Transverse colon (tissue), 4 donors: ENCODE data around the gene TXNRD1. TPM values are rescaled to one million over a fixed set of nuclear protein-coding genes. Genes with fewer than 3 reads are reported as not detected.

Experiments used
- DNase-seq: peaks from one replicate; pipeline ENCODE4 v3.0.0-alpha.2; 2019
- H3K27ac ChIP-seq, 4 donors: fragments of 200-600 bp; sonication (generic); 2 replicates each; pipeline ENCODE4 v1.5.1; 2016 to 2018; ENCODE audit warnings: inconsistent platforms in 4 of 4
- H3K27me3 ChIP-seq: fragments of 200-600 bp; sonication (generic); 2 replicates; pipeline ENCODE4 v1.5.1; 2017; ENCODE audit warnings: inconsistent platforms
- H3K36me3 ChIP-seq, 4 donors: fragments of 200-600 bp; sonication (generic); 2 replicates each; pipeline ENCODE4 v1.5.1; 2017 to 2019; ENCODE audit warnings: inconsistent platforms in 4 of 4
- H3K4me1 ChIP-seq, 4 donors: fragments of 200-600 bp; sonication (generic); 2 replicates each; pipeline ENCODE4 v1.5.1; 2017 to 2020; ENCODE audit warnings: inconsistent platforms in 4 of 4
- H3K4me3 ChIP-seq, 4 donors: fragments of 200-600 bp; sonication (generic); 1 replicate in 1 of 4; 2 replicates in 3 of 4; pipeline versions ENCODE4 v1.5.1 to v1.6.1; 2017 to 2019; ENCODE audit warnings: inconsistent platforms in 4 of 4
- H3K9me3 ChIP-seq, 2 donors: fragments of 200-600 bp; sonication (generic); 2 replicates each; pipeline ENCODE4 v1.5.1; 2017 to 2019; ENCODE audit warnings: inconsistent platforms in 2 of 2
- CTCF ChIP-seq, 5 experiments: fragments of 200-600 bp in 3 of 5; fragments of 450-650 bp in 2 of 5; sonication (generic) in 3 of 5; IDR thresholded peaks; 1 replicate in 2 of 5; 2 replicates in 3 of 5; pipeline ENCODE4 v1.5.1; 2016 to 2017; ENCODE audit warnings: antibody characterized with exemption in 5 of 5, inconsistent platforms in 3 of 5, mild to moderate bottlenecking in 2 of 5, moderate library complexity in 1 of 5
- EP300 ChIP-seq: sonication (generic); formaldehyde crosslinking; IDR thresholded peaks from one replicate; pipeline ENCODE4 v1.6.1; 2017; ENCODE audit warnings: antibody characterized with exemption, low read depth
- POLR2A ChIP-seq: fragments of 450-650 bp; IDR thresholded peaks from one replicate; pipeline ENCODE4 v1.6.1; 2016; ENCODE audit warnings: antibody characterized with exemption, mild to moderate bottlenecking, moderate library complexity
- POLR2AphosphoS5 ChIP-seq, 3 donors: sonication (generic); formaldehyde crosslinking; IDR thresholded peaks; one replicate each; pipeline ENCODE4 v1.6.1; 2016; ENCODE audit warnings: antibody characterized with exemption in 3 of 3
- WGBS, 2 donors: methylation state at CpG; one replicate each; pipeline ENCODE4 v1.1.5; 2018; ENCODE audit warnings: low coverage in 1 of 2; 5-methylcytosine and 5-hydroxymethylcytosine counted together
- in situ Hi-C, 4 donors: fragments of 200-750 bp; cut with MboI; loops; one replicate each; pipeline versions ENCODE4 v1.15.0 to v1.15.1; 2017; ENCODE audit warnings: low sequenced_read_pairs in 3 of 4, low pct_ligation_motif_present in 1 of 4, low pct_unique_long_range_greater_than_20kb in 1 of 4
- intact Hi-C: fragments of 100-400 bp; cut with DNase I; formaldehyde crosslinking; loops from one replicate; pipeline ENCODE4 v1.15.1; 2023; ENCODE audit warnings: low total_unique reads
- total RNA-seq, 4 donors: library from RNA; depleted of rRNA; stranded (reverse); fragments of >200 nt; gene quantifications; one replicate each; pipeline ENCODE4 v1.1.0, GENCODE V29; 2016

TXNRD1 gene
- total RNA-seq, 4 donors from 2014 or later, result 72.9 to 127 (median 122) TPM

DNA sequence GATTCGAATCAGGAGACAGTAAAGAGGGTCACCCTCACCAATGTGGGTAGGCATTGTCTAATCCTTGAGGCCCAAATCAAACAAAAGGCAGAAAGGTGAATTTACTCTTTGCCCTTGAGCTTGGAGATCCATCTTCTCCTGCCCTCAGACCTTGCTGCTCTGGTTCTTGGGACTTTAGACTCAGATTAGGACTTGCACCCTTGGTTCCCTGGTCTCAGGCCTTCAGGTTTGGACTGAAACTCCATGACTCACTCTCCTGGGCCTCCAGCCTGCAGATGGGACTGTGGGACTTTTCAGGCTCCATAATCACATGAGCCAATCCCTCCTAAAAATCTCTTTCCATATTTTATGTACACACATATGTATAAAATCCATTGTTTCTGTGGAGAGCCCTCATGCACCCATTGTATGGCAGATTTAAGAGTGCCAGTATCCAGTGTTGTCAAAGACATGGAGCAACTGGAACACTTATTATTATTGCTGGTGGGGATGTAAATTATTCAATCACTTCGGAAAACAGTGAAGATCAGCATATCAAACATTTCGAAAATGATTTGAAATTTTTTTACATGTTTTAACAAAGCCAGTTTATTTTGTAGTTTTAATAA lies 136.6 kb downstream of the TXNRD1 start:
- TF ChIP-seq POLR2AphosphoS5 (IDR thresholded peaks at IDR 0.05) (no peak), POLR2A (no peak), EP300 (no peak), CTCF (IDR thresholded peaks at IDR 0.05) (no peak)
- Histone ChIP-seq H3K9me3 (no peaks in the 10 kb centered on the region), H3K36me3 (peaks cover 0 to 26% (median 11%) of the 10 kb centered on the region in 4 donors), H3K27me3 (no peaks in the 10 kb centered on the region), H3K4me1 (no peaks in the 10 kb centered on the region), H3K27ac (no peak overlapping the region), H3K4me3 (no peak overlapping the region)
- WGBS, 2 donors, result 95 to 98% methylated on average over 2 to 3 of the region's 3 CpGs
- no peak for DNase-seq
- intact Hi-C loops (no loop called here), in situ Hi-C loops (loop anchor here in 2 of 4 donors (10.0 to 25.0 kb wide), 2 partner anchors 147 to 710 kb away; no protein-coding TSS in a partner anchor)

DNA sequence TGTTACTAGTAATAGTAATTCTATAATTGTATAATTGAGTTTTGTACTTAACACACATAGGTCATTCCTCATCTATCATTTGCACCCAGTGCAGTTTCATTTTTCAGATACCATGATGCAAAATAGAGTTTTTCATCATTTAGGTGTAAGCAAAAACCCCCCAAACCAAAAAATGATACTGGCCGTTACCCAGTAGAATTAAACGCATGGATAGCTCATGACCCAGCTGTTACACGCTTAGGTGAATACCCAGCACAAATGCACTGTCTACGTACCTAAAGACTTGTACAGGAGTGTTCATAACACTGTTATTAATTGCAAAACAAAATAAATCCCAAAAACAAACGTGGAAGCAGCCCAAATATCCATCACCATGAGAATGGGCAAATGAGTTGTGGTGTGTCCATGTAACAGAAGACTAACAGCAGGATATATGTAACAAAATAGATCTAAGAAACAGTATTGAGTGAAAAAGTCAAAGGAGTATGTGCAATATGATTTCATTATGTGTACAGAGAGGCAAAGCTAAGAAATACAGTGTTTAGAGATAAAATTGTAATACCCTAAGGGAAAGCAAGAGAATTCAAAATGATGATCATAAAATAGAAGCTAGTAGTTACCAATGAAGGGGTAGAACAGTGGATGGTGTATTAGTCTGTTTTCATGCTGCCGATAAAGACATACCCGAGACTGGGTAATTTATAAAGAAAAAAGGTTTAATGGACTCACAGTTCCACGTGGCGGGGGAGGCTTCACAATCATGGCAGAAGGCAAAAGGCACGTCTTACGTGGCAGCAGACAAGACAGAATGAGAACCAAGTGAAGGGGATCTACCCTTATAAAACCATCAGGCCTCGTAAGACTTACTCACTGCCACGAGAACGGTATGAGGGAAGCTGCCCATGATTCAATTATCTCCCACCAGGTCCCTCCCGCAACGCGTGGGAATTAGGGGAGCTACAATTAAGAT lies 137.7 kb downstream of the TXNRD1 start:
- WGBS, 2 donors, result 88 to 96% methylated on average over 12 to 17 of the region's 17 CpGs
- no peaks in the 10 kb centered on the region for H3K9me3 ChIP-seq
- no peak for DNase-seq
- H3K36me3 ChIP-seq, result peaks cover 0 to 15% (median 6%) of the 10 kb centered on the region in 4 donors
- H3K27me3 ChIP-seq, result no peaks in the 10 kb centered on the region
- in situ Hi-C loops (loop anchor here in 2 of 4 donors (10.0 to 25.0 kb wide), 2 partner anchors 148 to 709 kb away; no protein-coding TSS in a partner anchor), intact Hi-C loops (no loop called here)
- no peaks in the 10 kb centered on the region for H3K4me1 ChIP-seq
- H3K27ac ChIP-seq, result no peak overlapping the region
- H3K4me3 ChIP-seq, result no peak overlapping the region
- TF ChIP-seq EP300 (no peak), CTCF (IDR thresholded peaks at IDR 0.05) (no peak), POLR2AphosphoS5 (IDR thresholded peaks at IDR 0.05) (no peak), POLR2A (no peak)

- Histone ChIP-seq H3K9me3 (no peaks in the 10 kb centered on the region), H3K4me1 (no peaks in the 10 kb centered on the region), H3K27me3 (no peaks in the 10 kb centered on the region), H3K4me3 (no peak overlapping the region), H3K36me3 (peaks cover 0 to 5% (median 2%) of the 10 kb centered on the region in 4 donors), H3K27ac (no peak overlapping the region)
- intact Hi-C loops, result no loop called here
- TF ChIP-seq POLR2A (no peak), POLR2AphosphoS5 (IDR thresholded peaks at IDR 0.05) (no peak), EP300 (no peak), CTCF (IDR thresholded peaks at IDR 0.05) (no peak)
- in situ Hi-C loops, result loop anchor here in 2 of 4 donors (10.0 to 25.0 kb wide), 2 partner anchors 150 to 708 kb away; no protein-coding TSS in a partner anchor
- no peak for DNase-seq
- 72 to 83% methylated on average over 5 to 6 of the region's 6 CpGs for whole genome bisulfite sequencing, 2 donors
Measured at GRCh38 chr12:104354167-104354867, 138.7 kb downstream of the TXNRD1 start.
